Bronchial epithelial cell (primary cell): ENCODE measurements around the gene DNAI7. TPM values are rescaled to one million over a fixed set of nuclear protein-coding genes. Genes with fewer than 3 reads are reported as not detected.

Experiments used
- DNase-seq: peaks from one replicate; pipeline ENCODE4 v3.0.0-alpha.2; 2010; ENCODE audit warnings: low read depth
- FAIRE-seq: peaks from 2 replicates; lab custom pipeline; 2011; peaks lifted over from hg19 to GRCh38; lab: Jason Lieb, UNC
- H3K27me3 ChIP-seq: 2 replicates; pipeline ENCODE4 v1.5.1; 2011; ENCODE audit warnings: low read length; ENCODE audit not compliant: control insufficient read depth, insufficient read depth
- H3K36me3 ChIP-seq: 2 replicates; pipeline ENCODE4 v1.5.1; 2011; ENCODE audit warnings: low read length; ENCODE audit not compliant: control insufficient read depth, insufficient read depth
- H3K4me3 ChIP-seq: 2 replicates; pipeline ENCODE4 v1.5.1; 2011; ENCODE audit warnings: mild to moderate bottlenecking, low read depth, low read length, control low read depth
- CTCF ChIP-seq: IDR thresholded peaks from 2 replicates; pipeline ENCODE4 v1.5.1; 2011; ENCODE audit warnings: mild to moderate bottlenecking, moderate library complexity, low read length, control low read depth, inconsistent platforms; ENCODE audit not compliant: insufficient read depth, severe bottlenecking
- total RNA-seq: library from RNA; depleted of rRNA; stranded (reverse); fragments of >200 nt; gene quantifications from 2 replicates; pipeline ENCODE4 v1.2.1, GENCODE V29; 2014

The DNAI7 gene
- total RNA-seq, 1 donor from 2014 or later: not detected

DNA sequence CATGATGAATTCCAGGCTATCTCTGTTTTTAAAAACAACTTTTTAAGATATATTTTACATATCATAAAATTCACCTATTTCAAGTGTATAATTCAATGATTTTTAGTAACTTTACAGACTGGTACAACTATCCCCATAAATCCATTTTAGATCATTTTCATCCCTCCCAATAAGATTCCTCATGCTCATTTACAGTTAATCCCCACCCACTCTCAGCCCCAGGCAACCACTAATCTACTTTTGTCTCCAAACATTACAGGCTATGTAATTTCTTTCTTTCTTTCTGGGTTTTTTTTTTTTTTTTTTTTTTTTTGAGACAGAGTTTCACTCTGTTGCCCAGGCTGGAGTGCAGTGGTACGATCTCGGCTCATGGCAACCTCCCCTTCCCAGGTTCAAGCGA lies 81.3 kb downstream of the DNAI7 start:
- no peak for TF ChIP-seq CTCF
- Histone ChIP-seq H3K36me3 (no peaks in the 10 kb centered on the region), H3K27me3 (no peaks in the 10 kb centered on the region), H3K4me3 (no peak overlapping the region)
- DNase-seq: no peak
- no peak for FAIRE-seq

GRCh38 chr12:25110260-25110659 lies 84.7 kb downstream of the DNAI7 start:
- H3K27me3 ChIP-seq: no peaks in the 10 kb centered on the region
- no peaks in the 10 kb centered on the region for H3K36me3 ChIP-seq
- FAIRE-seq: no peak
- no peak for TF ChIP-seq CTCF
- no peak for DNase-seq
- H3K4me3 ChIP-seq: no peak overlapping the region

GRCh38 chr12:25107920-25108319 lies 87.0 kb downstream of the DNAI7 start:
- H3K27me3 ChIP-seq: no peaks in the 10 kb centered on the region
- no peaks in the 10 kb centered on the region for H3K36me3 ChIP-seq
- DNase-seq: no peak
- H3K4me3 ChIP-seq: no peak overlapping the region
- no peak for TF ChIP-seq CTCF
- FAIRE-seq: no peak

DNA sequence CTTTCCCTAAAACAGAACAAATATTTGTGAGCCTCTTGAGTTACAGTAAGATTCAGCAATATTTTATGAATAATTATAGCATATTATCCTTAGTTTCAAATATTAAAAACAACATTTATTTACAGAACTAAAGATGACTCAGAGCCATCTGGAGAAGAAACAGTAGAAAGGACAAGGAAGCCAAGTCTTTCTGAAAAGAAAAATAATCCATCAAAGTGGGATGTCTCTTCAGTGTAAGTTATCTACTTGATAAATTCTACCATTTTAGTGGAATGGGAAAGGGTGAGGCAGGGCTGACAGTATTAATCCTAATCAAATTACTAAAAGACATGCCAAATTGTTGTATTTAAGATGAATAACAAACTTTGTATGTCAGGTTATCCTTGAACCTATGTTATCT lies 88.1 kb downstream of the DNAI7 start:
- DNase-seq (no peak), FAIRE-seq (no peak)
- Histone ChIP-seq H3K4me3 (no peak overlapping the region), H3K27me3 (no peaks in the 10 kb centered on the region), H3K36me3 (peaks cover 1% of the 10 kb centered on the region)
- TF ChIP-seq CTCF: no peak

- no peak for DNase-seq
- no peak for FAIRE-seq
- peaks cover 1% of the 10 kb centered on the region for H3K36me3 ChIP-seq
- no peak for TF ChIP-seq CTCF
- H3K4me3 ChIP-seq: no peak overlapping the region
- H3K27me3 ChIP-seq: no peaks in the 10 kb centered on the region
Measured at GRCh38 chr12:25102402-25102801, 92.6 kb downstream of the DNAI7 start.

GRCh38 chr12:25101092-25101445 lies 93.9 kb downstream of the DNAI7 start:
- H3K27me3 ChIP-seq: no peaks in the 10 kb centered on the region
- DNase-seq (no peak), FAIRE-seq (no peak)

More at GRCh38 chr12:25101092-25101445, 93.9 kb downstream of the DNAI7 start:
- TF ChIP-seq CTCF: no peak
- Histone ChIP-seq H3K36me3 (peaks cover 1% of the 10 kb centered on the region), H3K4me3 (no peak overlapping the region)
